Gastrocnemius medialis (tissue), 4 donors: ENCODE data around the gene PLPP1. TPM values are rescaled to one million over a fixed set of nuclear protein-coding genes. Genes with fewer than 3 reads are reported as not detected.

Experiments
- ATAC-seq, 2 donors: fragments of 150-250 bp; one replicate each; pipeline ENCODE4 v1.9.1; 2016
- DNase-seq, 2 donors: peaks; one replicate each; pipeline ENCODE4 v3.0.0-alpha.2; 2019
- H3K27ac ChIP-seq, 4 donors: fragments of 200-600 bp; sonication (generic); 1 replicate in 1 of 4; 2 replicates in 3 of 4; pipeline ENCODE4 v1.5.1; 2016 to 2018; ENCODE audit warnings: mild to moderate bottlenecking in 2 of 4, moderate library complexity in 1 of 4
- H3K27me3 ChIP-seq, 3 donors: fragments of 200-600 bp; sonication (generic) in 2 of 3; 1 replicate in 1 of 3; 2 replicates in 2 of 3; pipeline versions ENCODE4 v1.5.1 to v1.6.0; 2016 to 2019; ENCODE audit warnings: mild to moderate bottlenecking in 1 of 3, moderate library complexity in 1 of 3
- H3K36me3 ChIP-seq, 2 donors: fragments of 200-600 bp; sonication (generic) in 1 of 2; one replicate each; pipeline ENCODE4 v1.5.1; 2017 to 2018
- H3K4me1 ChIP-seq, 2 donors: fragments of 200-600 bp; sonication (generic) in 1 of 2; one replicate each; pipeline ENCODE4 v1.5.1; 2016 to 2017; ENCODE audit warnings: mild to moderate bottlenecking in 2 of 2
- H3K4me3 ChIP-seq, 4 donors: fragments of 200-600 bp; sonication (generic) in 3 of 4; 1 replicate in 1 of 4; 2 replicates in 3 of 4; pipeline ENCODE4 v1.5.1; 2016 to 2019; ENCODE audit warnings: mild to moderate bottlenecking in 2 of 4
- H3K9me3 ChIP-seq, 3 donors: fragments of 200-600 bp; sonication (generic) in 2 of 3; 1 replicate in 1 of 3; 2 replicates in 2 of 3; pipeline ENCODE4 v1.5.1; 2016 to 2019
- POLR2A ChIP-seq, 2 donors: fragments of 450-650 bp; IDR thresholded peaks; one replicate each; pipeline ENCODE4 v1.6.1; 2017; ENCODE audit warnings: antibody characterized with exemption in 2 of 2, mild to moderate bottlenecking in 2 of 2, moderate library complexity in 2 of 2
- in situ Hi-C, 4 donors: fragments of 200-750 bp; cut with MboI; loops; one replicate each; pipeline versions ENCODE4 v1.15.0 to v1.8.0; 2017; ENCODE audit warnings: low sequenced_read_pairs in 4 of 4
- intact Hi-C: fragments of 100-400 bp; cut with DNase I; formaldehyde crosslinking; loops from one replicate; pipeline ENCODE4 v1.15.1; 2023; ENCODE audit warnings: low total_unique reads
- total RNA-seq, 4 donors: library from RNA; depleted of rRNA; stranded (reverse); fragments of >200 nt; gene quantifications; one replicate each; pipeline versions ENCODE4 v1.1.0 to v1.2.3, GENCODE V29; 2016
- TF ChIP-seq, protein P1 (sequence below), 5 experiments: fragments of 450-650 bp in 3 of 5; fragments of 200-600 bp in 2 of 5; sonication (generic) in 2 of 5; IDR thresholded peaks in 4 of 5; conservative IDR thresholded peaks in 1 of 5; 1 replicate in 4 of 5; 2 replicates in 1 of 5; pipeline ENCODE4 v1.5.1; 2016 to 2019; ENCODE audit warnings: antibody characterized with exemption in 5 of 5, mild to moderate bottlenecking in 3 of 5, moderate library complexity in 3 of 5

Gene PLPP1
- total RNA-seq, 4 donors from 2014 or later: 79.8 to 147 (median 91.5) TPM

DNA sequence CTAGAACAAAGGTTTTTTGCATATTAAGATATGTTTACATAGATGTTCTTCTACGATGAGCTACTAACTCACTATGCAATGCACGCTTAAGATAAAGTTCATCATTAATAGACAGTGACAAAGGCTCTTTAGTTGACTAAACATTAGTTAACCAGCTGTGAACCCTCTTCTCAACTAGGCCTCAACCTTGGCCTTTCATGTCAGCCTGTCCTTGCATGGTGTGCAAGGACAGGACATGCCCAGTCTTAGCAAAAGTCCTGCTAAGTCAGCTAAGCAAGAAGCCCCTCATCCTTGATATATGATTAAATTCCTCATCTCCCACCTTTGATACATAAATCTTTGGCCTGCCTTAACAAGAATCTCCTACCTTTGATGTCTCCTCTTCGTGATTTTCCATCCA is 50.9 kb downstream of the PLPP1 start:
- in situ Hi-C loops (no loop called here), intact Hi-C loops (no loop called here)
- Histone ChIP-seq H3K27me3 (no peaks in the 10 kb centered on the region), H3K9me3 (no peaks in the 10 kb centered on the region), H3K4me1 (peaks cover 16 to 28% of the 10 kb centered on the region in 2 donors), H3K4me3 (no peak overlapping the region), H3K27ac (no peak overlapping the region), H3K36me3 (peaks cover 0 to 6% of the 10 kb centered on the region in 2 donors)
- ATAC-seq: no peak
- DNase-seq: no peak
- no peak for TF ChIP-seq POLR2A (IDR thresholded peaks at IDR 0.05)
- TF ChIP-seq, protein P1, sequence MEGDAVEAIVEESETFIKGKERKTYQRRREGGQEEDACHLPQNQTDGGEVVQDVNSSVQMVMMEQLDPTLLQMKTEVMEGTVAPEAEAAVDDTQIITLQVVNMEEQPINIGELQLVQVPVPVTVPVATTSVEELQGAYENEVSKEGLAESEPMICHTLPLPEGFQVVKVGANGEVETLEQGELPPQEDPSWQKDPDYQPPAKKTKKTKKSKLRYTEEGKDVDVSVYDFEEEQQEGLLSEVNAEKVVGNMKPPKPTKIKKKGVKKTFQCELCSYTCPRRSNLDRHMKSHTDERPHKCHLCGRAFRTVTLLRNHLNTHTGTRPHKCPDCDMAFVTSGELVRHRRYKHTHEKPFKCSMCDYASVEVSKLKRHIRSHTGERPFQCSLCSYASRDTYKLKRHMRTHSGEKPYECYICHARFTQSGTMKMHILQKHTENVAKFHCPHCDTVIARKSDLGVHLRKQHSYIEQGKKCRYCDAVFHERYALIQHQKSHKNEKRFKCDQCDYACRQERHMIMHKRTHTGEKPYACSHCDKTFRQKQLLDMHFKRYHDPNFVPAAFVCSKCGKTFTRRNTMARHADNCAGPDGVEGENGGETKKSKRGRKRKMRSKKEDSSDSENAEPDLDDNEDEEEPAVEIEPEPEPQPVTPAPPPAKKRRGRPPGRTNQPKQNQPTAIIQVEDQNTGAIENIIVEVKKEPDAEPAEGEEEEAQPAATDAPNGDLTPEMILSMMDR (IDR thresholded peaks at IDR 0.05 in 4 of 5, conservative IDR thresholded peaks at IDR 0.05 in 1 of 5): no peak

- Histone ChIP-seq H3K36me3 (peaks cover 0 to 2% of the 10 kb centered on the region in 2 donors), H3K27ac (peak overlapping the region; percentile 17 to 51 (median 46)), H3K9me3 (no peaks in the 10 kb centered on the region), H3K4me1 (peaks cover 16 to 28% of the 10 kb centered on the region in 2 donors), H3K27me3 (no peaks in the 10 kb centered on the region), H3K4me3 (no peak overlapping the region)
- TF ChIP-seq, protein P1 (IDR thresholded peaks at IDR 0.05 in 4 of 5, conservative IDR thresholded peaks at IDR 0.05 in 1 of 5): no peak
- no peak for TF ChIP-seq POLR2A (IDR thresholded peaks at IDR 0.05)
- intact Hi-C loops (no loop called here), in situ Hi-C loops (no loop called here)
- DNase-seq: peak in 1 of 2 donors; percentile 6
- ATAC-seq: peak in 1 of 2 donors; percentile 61
Measured at GRCh38 chr5:55481293-55481855, 53.4 kb downstream of the PLPP1 start.

- in situ Hi-C loops: no loop called here
- ATAC-seq: peak; percentile 32 to 59
Measured at GRCh38 chr5:55480781-55481180, 54.0 kb downstream of the PLPP1 start.

DNA sequence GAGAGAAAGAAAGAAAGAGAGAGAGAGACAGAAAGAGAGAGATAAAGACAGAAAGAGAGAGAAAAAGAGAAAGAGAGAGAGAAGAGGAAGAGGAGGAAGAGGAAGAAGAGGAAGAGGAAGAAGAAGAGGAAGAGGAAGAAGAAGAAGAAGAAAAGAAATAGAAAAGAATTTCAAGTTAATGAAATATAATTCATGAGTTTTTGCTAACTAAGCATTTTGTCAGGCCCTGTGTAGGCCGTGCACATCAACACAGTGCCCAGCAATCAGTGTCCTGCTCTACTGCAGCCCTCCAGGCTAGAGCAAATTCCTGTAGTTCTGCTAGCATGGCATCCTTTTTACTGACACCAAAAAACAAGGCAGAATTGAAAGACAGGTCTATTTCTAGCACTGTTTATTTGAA is 62.1 kb downstream of the PLPP1 start:
- no peak for ATAC-seq
- H3K36me3 ChIP-seq: peaks cover 0 to 11% of the 10 kb centered on the region in 2 donors
- DNase-seq: no peak
- no peak for TF ChIP-seq POLR2A (IDR thresholded peaks at IDR 0.05)
- TF ChIP-seq, protein P1 (IDR thresholded peaks at IDR 0.05 in 4 of 5, conservative IDR thresholded peaks at IDR 0.05 in 1 of 5): no peak
- intact Hi-C loops (no loop called here), in situ Hi-C loops (no loop called here)
- no peak overlapping the region for H3K27ac ChIP-seq
- H3K4me3 ChIP-seq: no peak overlapping the region
- no peaks in the 10 kb centered on the region for H3K9me3 ChIP-seq
- no peaks in the 10 kb centered on the region for H3K27me3 ChIP-seq
- peaks cover 29 to 34% of the 10 kb centered on the region in 2 donors for H3K4me1 ChIP-seq

More at GRCh38 chr5:55480781-55481180, 54.0 kb downstream of the PLPP1 start:
- no peak for DNase-seq
- no peaks in the 10 kb centered on the region for H3K36me3 ChIP-seq
- H3K9me3 ChIP-seq: no peaks in the 10 kb centered on the region
- H3K4me1 ChIP-seq: peaks cover 16 to 28% of the 10 kb centered on the region in 2 donors
- intact Hi-C loops: no loop called here
- H3K4me3 ChIP-seq: no peak overlapping the region
- peak overlapping the region; percentile 17 to 51 (median 46) for H3K27ac ChIP-seq
- no peaks in the 10 kb centered on the region for H3K27me3 ChIP-seq
- TF ChIP-seq, protein P1 (IDR thresholded peaks at IDR 0.05 in 4 of 5, conservative IDR thresholded peaks at IDR 0.05 in 1 of 5): no peak
- no peak for TF ChIP-seq POLR2A (IDR thresholded peaks at IDR 0.05)
